AG09309 (cell line): ENCODE measurements around the gene BPTF.
"Not testable (repeated sequence)": the region's sequence is repeated elsewhere in the genome, so short reads cannot be mapped to it uniquely, and the experiment has no call there.

Experiments used
- DNase-seq: peaks from one replicate; pipeline ENCODE4 v3.0.0-alpha.2; 2010; ENCODE audit warnings: low read depth
- H3K4me3 ChIP-seq: 2 replicates; pipeline ENCODE4 v1.5.1; 2011; ENCODE audit warnings: mild to moderate bottlenecking, low read depth, low read length, moderate library complexity; ENCODE audit not compliant: control insufficient read depth
- CTCF ChIP-seq: IDR thresholded peaks from 2 replicates; pipeline ENCODE4 v1.5.1; 2011; ENCODE audit warnings: mild to moderate bottlenecking, low read depth, low read length, inconsistent platforms; ENCODE audit not compliant: insufficient read depth, control insufficient read depth; ENCODE audit errors: missing control alignments

The BPTF gene

GRCh38 chr17:67801626-67802175 is 23.6 kb upstream of the BPTF start:
- no peak for DNase-seq
- H3K4me3 ChIP-seq = no peak overlapping the region
- peak; percentile 19 for TF ChIP-seq CTCF

- no peak overlapping the region for H3K4me3 ChIP-seq
- no peak for TF ChIP-seq CTCF
- no peak for DNase-seq
Observed at GRCh38 chr17:67810464-67810863, 14.8 kb upstream of the BPTF start.

- not testable (repeated sequence) for DNase-seq, H3K4me3 ChIP-seq
Observed at GRCh38 chr17:67812380-67812779, 12.9 kb upstream of the BPTF start.

GRCh38 chr17:67813803-67814180 is 11.5 kb upstream of the BPTF start:
- DNase-seq = no peak
- H3K4me3 ChIP-seq = no peak overlapping the region
- no peak for TF ChIP-seq CTCF

GRCh38 chr17:67818110-67819002 is 6.9 kb upstream of the BPTF start:
- no peak for TF ChIP-seq CTCF

GRCh38 chr17:67819722-67820121 is 5.6 kb upstream of the BPTF start:
- no peak for TF ChIP-seq CTCF
- no peak for DNase-seq
- H3K4me3 ChIP-seq = no peak overlapping the region

More at GRCh38 chr17:67818110-67819002, 6.9 kb upstream of the BPTF start:
- H3K4me3 ChIP-seq = no peak overlapping the region
- DNase-seq = no peak

- no peak for TF ChIP-seq CTCF
- H3K4me3 ChIP-seq = no peak overlapping the region
- DNase-seq = no peak
Observed at GRCh38 chr17:67821871-67822367, 3.4 kb upstream of the BPTF start.

- DNase-seq = not testable (repeated sequence)
- peak overlapping the region; percentile 59 for H3K4me3 ChIP-seq
Observed at GRCh38 chr17:67825627-67826601, 611 bp downstream of the BPTF start.
